HCEC 1CT (cell line): ENCODE measurements around the gene PDIK1L.

Source experiments
- DNase-seq: peaks from one replicate; pipeline ENCODE4 v3.0.0-alpha.2; 2017

Gene PDIK1L

DNA sequence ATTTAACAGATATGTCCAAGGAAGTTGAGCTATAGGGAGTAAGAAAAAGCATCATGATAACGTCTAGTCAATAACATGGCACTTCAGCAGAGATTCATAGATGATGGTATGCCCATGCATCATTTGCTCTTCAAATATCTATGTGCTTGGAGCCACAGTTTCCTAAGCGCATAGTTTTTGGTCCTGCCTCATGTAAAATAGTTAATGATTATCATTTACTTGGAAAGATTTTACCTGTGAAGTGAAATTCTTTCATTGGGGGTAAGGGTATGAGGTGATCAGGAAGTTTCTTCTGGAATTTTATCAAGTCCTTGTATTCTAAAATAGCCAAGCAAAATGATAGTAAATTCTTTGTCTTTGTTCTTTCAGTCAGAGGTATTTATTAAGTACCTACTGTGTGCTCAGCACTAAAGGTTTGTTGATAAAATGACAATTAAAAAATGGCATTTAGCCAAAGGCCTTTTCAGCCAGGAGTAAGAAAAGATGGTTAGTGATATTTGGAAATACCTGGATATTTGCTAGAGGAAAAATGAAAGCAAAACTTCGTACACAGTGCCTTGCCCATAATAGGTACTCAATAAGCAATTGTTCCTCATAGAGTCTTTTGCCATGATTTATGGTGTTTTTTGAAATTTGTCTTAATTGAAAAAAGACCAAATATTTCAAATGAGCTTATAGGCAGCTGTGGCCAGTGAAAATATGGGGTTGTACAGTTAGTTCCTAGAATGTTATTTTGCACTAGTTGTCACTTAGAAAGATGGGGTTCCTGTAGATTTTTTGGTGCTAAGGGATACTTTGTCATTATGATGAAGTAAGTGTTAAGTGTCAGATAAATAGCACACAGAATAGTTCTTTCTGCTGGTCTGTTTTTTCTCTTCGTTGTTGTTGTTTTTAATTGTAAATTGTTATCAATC lies 13.1 kb downstream of the PDIK1L start:
- no peak for DNase-seq

DNA sequence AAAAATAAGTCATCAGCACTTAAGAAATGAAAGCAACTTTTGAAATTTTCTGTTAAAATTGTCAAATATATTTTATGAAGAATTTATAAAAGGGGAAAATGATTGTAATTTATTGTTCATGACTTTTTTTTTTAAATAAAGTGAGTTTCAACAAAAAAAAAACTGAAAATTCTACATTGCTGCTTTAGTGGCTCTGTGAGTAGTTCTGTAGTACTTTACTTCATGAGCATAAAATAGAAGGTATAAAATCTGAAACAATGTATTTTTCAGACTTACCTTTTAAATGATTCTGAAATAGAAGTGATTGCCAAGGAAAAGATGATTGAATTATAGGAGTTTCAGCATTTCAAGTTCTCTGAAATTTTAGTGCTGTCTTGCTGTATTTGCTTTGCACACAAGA lies 13.8 kb downstream of the PDIK1L start:
- no peak for DNase-seq

DNA sequence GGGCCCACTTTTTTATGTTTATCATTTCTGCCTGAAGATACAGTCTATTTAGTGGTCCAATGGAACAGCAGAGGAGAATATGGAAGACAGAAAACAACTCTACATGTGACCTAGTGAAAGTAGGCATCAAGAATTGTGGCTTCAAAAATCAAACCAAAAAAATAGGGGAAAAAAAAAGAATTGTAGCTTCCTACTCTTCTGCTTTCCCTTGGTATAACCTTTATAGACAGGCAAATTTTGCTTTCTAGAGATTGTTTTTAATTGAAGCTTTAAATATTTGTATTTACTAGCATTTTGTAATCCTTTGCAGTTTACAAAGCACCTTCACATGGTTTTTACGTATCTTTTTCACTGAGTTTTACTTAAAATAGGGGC lies 14.3 kb downstream of the PDIK1L start:
- DNase-seq = no peak

DNA sequence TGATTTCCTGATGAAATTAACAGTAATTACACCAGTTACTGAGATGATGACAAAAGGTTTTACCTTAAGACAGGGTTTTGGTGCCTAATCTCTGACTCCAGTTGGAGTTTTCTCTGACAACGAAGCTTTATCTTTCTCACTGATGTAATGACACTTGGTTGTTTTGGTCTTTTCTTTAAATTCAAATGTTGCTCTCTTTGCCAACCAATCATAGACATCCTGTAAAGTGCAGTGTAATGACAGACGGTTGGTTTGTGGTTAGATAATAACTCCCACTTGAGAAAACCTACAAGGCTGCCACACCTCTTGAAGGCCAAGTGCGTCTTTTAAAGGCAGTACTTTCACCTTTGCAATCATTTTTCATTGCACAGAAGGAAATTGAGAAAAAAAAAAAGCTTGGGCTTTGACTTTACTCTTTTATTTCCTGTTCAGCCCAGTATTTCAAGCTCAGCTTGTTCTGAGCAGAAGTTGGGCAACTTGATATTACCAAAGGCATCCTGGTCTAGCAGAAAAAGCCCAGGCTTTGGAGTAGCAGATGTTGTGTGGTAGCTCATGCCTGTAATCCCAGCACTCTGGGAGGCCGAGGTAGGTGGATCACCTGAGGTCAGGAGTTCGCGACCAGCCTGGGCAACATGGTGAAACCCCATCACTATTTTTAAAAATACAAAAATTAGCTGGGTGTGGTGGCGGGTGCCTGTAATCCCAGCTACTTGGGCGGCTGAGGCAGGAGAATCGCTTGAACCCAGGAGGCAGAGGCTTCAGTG lies 14.9 kb downstream of the PDIK1L start:
- DNase-seq = no peak

DNA sequence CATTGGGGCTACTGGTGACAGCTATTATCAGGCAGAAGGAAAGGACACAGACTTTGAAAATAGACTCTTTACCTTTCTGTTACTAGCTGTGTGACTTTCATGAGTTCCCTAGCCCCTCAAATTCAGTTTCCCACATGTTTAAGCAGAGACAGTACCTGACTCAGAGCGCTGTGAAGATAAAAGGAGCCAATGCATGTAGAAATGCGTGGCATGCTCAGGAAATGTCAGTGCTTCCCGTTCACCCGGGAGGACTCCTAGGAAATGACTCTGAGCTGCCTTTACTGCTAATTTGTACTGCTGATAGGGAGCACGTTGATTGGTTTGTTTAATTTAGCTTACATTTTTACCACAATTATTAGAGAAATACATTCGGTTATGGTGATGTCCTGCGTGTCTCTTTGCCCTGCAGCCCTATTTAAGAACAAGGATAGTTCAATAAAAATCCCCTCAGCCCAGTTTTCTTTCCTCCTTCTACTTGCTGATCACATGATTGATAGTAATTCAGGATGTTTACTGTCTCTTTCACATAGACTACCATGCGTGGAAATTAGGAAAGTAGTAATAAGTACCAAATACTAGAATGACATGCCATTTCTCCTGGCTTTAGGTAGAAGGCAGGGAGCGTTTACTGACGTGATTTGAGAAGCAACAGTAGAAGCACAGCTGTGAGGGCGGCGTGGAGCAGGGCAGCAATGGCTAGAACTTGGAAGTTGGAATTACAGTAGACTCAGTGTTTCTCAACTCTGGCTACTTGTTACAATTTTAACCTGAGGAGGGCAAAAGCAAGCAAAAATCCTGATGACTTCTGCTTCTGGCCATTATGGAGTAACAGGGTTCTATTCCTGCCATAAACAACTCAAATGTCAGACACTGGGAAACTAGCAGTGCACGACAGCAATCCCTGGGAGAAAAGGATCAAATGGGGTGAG lies 15.9 kb downstream of the PDIK1L start:
- DNase-seq = no peak

DNA sequence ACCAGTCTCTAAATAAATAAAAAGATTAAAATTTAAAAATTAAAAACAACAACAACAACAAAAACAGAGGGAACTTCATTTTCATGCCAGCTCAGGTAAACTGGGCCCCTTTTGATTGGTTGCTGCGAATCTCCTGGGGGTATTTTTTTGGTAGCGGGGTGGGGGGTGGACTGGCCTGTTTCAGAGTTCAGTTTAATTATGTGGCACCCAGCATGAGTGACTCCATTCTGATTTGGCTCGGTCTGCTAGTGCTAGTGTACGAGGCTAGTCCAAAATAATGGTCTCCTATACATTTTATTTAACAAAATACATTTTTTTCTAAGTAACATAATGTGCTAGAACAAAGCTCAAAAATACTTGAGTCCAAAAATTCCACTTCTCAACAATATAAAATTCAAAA lies 18.2 kb downstream of the PDIK1L start:
- DNase-seq = no peak

DNA sequence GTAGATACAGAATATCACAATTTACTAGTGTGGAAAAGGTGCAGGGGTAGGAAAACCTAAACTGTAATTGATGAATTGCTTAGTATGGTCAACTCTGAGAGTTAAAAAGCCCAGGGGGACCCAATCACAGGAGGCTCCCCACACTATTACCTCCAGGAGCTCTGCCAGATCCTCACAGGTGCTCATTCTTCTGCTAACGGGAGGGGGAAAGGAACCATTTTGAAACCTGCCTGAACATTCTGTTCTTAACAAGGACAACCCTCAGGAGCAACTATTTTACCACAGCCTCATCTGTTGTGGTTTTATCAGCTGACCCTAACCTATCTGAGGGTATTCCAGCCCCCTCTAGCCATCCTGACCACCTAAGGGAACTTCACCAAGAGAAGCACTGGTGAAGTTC lies 19.1 kb downstream of the PDIK1L start:
- no peak for DNase-seq

DNA sequence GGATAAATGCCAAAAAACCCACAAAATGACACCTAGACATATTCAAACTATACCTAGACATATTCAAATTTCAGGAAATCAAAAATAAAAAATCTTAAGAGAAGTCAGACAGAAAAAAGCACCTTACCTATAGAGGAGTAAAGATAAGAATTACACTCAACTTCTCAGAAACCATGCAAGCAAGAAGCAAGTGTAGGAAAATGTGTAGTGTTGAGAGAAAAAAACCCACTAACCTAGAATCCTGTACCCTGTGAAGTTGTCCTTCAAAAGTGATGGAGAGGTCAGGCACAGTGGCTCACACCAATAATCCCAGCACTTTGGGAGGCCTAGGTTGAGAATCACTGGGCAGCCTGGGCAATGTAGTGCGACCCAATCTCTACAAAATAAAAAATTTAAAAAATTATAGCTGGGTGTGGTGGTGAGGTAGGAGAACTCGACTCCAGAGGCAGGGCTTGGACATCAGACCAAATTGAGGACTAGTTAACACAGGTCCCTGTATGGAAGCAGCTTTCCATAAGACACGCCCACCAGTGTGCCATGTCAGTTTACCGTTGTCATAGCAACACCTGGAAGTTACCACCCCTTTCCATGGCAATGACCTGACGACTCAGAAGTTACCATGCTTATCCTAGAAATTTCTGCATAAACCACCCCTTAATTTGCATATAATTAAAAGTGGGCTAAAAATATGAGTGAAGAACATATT lies 20.7 kb downstream of the PDIK1L start:
- DNase-seq = no peak

DNA sequence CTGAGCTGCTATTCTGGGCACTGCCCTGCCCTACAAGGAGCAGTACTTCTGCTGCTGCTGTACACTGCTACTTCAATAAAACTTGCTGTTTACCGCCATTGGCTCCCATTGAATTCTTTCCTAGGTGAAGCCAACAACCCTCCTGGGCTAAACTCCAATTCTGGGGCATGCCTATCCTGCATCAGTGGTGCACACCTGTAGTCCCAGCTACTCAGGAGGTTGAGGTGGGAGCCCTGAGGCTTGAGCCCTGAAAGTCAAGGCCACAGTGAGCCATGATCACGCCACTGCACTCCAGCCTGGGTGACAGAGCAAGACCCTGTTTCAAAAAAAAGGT lies 21.2 kb downstream of the PDIK1L start:
- DNase-seq = no peak

DNA sequence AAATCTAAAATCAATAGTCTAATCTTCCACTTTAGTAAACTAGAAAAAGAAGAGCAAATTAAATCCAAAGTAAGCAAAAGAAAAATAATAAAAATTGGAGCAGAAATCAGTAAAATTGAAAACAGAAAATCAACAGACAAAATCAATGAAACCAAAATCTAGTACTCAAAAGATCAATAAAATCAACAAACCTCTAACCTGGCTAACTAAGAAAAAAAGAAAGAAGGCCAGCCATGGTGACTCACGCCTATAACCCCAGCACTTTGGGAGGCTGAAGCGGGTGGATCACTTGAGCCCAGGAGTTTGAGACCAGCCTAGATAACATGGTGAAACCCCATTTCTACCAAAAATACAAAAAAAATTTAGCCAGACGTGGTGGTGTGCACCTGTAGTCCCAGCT lies 22.8 kb downstream of the PDIK1L start:
- DNase-seq = no peak

DNA sequence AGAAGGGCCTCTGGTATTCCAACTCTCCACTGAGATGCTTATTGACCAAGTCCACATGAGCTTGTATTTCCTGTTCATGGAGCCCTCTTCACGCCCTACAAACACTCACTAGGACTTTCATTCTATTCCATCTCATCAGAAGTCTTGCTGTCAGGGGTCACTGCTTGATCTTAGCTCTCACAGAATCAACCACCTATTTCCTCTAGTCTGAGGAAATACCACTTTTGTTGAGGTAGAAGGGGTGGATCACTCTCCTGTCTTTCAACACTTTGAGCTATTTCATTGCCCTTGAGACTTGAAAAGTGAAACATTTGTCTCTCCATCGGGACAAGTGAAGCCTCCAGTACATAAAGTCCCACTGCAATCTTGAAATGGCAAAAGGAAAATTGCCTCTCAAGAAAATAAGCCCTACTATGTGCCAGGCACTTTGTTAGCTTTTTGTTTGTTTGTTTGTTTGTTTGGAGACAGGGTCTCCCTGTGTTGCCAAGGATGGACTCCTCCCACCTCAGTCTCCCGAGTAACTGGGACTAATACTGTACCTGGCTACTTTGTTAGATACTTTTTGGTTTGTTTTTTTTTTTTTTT lies 27.4 kb downstream of the PDIK1L start:
- no peak for DNase-seq

DNA sequence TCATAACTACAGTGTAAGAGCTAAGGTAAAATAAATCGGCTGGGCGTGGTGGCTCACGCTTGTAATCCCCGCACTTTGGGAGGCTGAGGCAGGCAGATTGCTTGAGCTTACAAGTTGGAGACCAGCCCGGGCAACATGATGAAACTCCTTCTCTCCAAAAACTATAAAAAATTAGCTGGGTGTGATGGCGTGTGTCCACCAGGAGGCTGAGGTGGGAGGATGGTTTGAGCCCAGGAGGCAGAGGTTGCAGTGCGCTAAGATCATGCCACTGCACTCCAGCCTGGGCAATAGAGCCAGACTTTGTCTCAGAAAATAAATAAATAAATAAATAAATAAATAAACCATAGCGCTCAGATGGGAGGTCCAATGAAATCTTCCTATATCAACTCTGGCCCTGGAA lies 30.5 kb downstream of the PDIK1L start:
- DNase-seq = no peak

DNA sequence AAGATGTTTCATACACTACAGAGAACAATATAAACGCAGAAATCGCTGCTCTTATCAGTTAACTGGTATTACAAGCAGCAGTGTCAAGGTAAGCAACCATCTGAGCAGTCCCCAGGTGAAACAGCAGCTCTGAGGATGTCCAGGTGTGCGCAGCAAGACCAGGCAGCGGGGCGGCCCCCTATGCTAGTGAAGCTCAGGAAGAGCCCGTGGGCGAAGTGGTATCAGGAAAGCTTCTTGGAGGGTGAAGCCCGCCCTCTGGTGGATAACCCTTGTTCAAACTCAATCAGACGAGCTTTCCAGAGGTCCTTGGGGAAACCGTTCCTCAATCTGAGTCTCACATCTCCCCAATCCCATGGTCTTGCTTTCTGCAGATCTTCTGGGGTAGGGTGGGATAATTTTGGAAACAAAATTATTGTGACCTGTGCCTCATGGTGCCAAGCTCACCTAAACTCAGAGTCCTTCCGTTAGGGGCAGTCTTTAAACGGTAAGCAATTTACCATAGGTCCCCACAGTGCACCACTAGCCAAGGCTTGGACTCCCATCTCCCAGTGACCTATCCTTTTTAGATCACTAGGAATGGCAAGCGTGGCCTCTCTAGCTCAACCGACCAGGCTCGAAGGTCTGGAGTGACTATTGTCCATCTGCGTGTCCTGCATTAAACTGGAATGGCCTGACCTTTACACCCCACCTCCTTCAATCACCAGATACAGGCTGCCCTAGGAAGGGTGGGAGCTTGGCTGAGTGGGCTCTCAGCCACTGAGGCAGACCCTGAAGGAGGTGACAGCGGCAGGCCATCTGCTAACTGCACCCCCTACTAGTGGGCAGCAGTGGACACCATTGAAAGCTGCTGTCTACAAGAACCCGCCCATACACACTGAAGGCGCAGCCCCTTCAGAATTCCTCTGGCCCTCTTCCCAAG lies 33.7 kb downstream of the PDIK1L start:
- DNase-seq = peak; percentile 72

DNA sequence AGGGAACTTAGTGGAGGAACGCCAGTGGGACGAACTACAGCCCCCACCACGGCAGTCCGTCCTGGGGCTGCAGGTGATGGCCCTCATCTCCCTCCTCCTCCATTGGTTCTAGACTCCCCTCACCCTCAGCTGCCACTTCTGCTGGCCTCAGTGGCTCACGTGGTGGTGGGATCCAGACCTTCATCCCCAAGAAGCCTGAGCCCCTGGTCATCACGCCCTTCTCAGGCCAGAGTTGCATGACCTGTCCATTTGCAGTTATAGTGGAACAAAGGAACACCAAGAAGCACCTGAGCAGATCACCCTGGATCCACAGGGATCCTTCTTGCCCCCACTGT lies 34.3 kb downstream of the PDIK1L start:
- no peak for DNase-seq

DNA sequence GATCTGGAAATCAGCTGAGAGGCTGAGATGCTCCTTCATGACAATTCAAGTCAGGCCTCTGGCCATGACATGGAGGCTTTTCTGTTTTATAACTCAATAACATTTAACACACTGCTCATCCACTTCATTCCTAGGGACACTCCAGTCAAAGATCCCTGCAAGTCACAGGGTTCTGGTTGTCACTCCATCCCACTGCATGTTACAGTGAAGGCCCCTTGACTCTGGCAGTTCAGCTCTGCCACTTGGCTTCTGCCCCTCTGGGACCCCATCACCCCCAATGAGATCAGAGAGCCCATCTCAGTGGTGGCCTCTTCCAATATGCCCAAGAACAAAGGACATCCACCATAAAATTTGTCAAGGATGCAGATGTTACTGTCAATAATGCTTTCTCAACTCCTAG lies 37.3 kb downstream of the PDIK1L start:
- no peak for DNase-seq

DNA sequence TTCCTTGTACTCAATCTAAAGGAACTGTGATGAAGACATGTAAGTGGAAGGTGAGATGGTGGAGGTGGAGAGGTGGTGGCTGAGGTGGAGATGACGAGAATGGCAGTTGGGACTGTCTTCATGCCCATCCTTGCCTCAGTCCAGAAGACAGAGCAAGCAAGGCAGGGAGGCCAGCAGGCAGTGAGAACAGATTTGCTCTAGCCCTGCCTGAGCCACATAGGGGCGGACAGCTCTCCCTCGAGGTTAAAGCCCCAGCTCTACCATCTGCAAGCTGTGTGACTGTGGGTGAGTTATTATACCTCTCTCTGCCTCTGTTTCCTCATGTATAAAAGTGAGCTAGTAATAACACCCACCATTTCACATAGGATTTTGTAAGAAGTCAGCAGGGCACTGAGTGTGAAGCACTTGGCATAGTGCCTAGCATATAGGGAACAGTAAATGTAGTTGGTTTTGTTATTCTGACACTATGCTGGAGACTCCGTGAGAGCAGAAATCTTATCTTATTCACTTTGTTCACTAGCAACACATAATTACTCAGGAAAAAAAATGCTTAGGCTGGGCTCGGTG lies 42.4 kb downstream of the PDIK1L start:
- no peak for DNase-seq

DNA sequence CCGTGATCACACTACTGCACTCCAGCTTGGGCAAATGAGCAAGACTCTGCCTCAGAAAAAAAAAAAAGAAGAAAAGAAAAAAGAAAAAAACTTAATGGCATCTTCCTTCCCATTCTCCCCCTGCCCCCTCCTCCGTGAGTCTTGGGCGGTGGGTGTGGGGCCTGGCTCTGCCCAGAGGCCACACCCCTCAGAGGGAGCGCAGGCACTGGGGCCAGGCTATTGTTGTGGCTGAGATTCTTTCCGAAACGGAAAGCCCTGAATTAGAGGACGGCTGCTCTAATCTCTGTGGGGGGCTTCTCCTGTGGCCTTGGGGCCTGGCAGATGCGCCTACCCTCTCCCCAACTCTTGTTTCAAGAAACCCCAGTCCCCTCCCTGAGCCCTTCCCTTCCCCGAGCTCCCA lies 43.1 kb downstream of the PDIK1L start:
- DNase-seq = no peak

DNA sequence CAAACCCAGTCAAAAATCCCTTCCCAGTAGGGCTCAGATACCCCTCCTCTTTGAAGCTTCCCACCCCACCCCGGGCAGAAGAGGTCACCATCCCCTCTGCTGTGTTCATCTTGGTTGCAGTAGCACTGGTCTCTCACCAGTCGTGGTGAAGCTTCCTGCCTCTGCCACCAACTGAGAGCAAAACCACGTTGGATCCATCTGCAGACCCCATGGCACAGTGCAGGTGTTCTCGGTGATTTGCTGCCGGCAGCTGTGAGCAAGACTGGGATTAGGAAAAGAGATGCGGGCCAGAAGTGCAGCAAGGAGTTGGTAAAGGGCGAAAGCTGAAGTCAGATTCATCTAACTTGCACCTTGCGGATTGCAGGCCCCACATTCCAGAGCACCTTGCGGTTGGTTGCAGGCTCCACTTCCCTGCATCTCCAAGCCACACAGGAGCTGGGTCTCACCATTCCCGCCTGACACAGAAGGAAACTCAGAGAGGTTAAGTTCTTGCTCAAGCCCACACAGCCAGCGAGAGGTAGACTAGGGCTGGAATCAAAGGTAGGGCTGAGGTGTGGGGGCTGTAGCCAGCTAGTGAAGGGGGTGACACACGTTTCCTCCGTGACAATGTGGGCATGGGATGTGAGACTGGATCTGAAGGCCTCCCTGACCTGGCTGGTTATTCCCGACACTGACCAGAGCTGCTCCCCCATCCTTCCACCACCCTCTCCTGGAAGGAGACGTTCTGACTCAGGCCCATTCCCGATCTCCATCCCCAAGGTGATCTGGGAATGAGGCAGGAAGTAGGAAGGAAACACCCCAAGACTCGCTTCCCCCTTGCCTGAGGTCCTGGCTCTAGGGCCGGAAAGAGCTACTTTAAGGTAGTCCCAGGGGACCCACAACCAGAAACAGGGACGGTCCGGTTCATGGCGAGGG lies 44.0 kb downstream of the PDIK1L start:
- no peak for DNase-seq

DNA sequence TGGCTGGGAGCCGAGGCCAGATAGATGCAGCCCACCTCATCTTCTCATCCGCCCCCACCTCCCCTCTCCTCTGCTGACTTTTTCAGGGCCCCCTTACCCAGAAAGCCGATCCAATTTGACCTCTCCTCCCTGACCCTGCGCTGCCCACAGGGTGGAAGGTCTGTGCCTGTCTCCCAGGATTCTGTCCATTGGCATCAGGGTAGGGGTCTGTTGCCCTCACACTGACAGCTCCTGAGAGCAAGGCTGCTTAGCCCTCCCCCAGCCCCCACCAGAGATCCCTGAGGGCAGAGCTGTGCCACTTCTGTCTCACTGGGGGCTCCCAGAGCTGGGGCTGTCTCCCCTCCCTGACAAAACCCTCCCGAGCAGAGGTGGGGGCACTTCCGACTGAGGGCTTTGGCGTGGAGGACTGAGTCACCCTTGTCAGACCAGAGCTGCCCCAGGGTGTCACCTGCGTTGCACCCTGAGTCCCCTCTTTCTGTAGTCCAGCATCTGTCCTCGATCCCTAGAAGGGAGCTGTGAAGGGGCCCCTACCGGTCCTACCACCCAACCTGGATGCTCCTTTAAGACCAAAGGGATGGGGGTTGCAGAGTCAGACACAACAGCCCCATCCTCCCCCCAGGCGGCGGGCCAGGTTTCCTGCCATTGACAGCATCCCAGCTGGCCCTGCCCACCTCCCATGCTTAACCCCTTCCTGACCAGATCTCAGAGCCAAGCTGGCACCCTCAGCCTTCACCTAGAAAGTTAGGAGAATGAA lies 44.8 kb downstream of the PDIK1L start:
- no peak for DNase-seq
